ENCODE measurements around the gene BOC. TPM values are rescaled to one million over a fixed set of nuclear protein-coding genes. Genes with fewer than 3 reads are reported as not detected.

Gene BOC
- total and polyA plus RNA-seq, 2 experiments from 2014 or later: 18.4 to 21.6 TPM

DNA sequence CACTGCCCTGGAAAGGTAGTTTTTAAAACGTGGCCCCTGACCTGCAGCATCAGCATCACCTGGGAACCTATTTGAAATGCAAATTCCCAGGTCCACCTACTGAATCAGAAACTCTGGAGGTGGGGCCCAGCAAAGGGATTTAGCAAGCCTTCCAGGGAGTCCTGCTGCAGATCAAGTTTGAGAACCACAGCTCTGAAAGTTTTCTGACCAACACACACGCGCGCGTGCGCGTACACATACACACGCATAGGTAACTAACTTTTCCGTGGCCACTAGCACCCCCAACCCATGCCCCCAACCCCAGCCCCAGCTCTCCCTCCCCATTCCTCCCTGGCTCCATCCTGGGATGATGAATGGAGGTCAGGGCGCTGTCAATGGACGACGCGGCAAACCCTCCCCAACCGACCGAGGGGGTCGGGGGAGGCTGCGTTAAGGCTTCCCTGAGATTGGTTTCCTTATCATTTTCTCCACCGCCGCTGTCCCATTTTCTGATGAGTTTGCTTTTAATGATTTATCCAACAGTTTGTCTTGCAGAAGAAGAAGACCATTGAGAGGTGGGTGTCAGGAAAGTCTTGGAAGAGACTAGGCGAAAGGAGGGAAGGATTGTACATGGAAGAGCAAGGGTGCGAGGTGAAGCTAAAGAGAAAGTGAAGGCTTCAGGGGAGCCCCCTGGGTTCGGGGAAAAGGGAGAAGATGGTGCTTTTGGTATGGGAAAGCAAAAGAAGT lies 590 bp upstream of the BOC start:
- TF ChIP-seq EZH2phosphoT487 (IDR thresholded peaks at IDR 0.05; ENCODE audit: insufficient read depth, low read depth) (no peak), EZH2 (IDR thresholded peaks at IDR 0.05; ENCODE audit: insufficient read depth, poor library complexity, severe bottlenecking) (no peak)
- Histone ChIP-seq H3K79me2 (ENCODE audit: insufficient read depth) (peaks cover 23% of the 10 kb centered on the region), H3K4me1 (ENCODE audit: insufficient read depth) (peaks cover 35% of the 10 kb centered on the region), H3K36me3 (ENCODE audit: low read depth) (no peaks in the 10 kb centered on the region), H3F3A (ENCODE audit: insufficient read depth) (peaks cover 24% of the 10 kb centered on the region), H3K27ac (peak overlapping the region; percentile 81), H3K4me2 (ENCODE audit: unreplicated experiment) (peak overlapping the region; percentile 98), H3K9me3 (ENCODE audit: low read depth) (no peaks in the 10 kb centered on the region), H3K9me2 (ENCODE audit: insufficient read depth) (no peaks in the 10 kb centered on the region), H3K9ac (peak overlapping the region; percentile 89), H3K4me3 (peak overlapping the region; percentile 94), H2AFZ (peak overlapping the region; percentile 95), H3K27me3 (replicated peaks; ENCODE audit: insufficient read depth) (no peaks in the 10 kb centered on the region), H4K20me1 (ENCODE audit: insufficient read depth) (no peaks in the 10 kb centered on the region)
- WGBS, 2 experiments (ENCODE audit: low coverage in 1 of 2, low lambda C conversion rate in 2 of 2, missing lambda C conversion rate in 2 of 2): 4% methylated on average over 22 of the region's 22 CpGs
- in situ Hi-C loops (cut with MboI): no loop called here
- DNase-seq: peak; percentile 58

- Histone ChIP-seq H3K27ac (peak overlapping the region; percentile 81), H3F3A (ENCODE audit: insufficient read depth) (peaks cover 30% of the 10 kb centered on the region), H3K36me3 (ENCODE audit: low read depth) (peaks cover 6% of the 10 kb centered on the region; the same call in 1 of the 2 replicates), H3K9me2 (ENCODE audit: insufficient read depth) (no peaks in the 10 kb centered on the region), H4K20me1 (ENCODE audit: insufficient read depth) (no peaks in the 10 kb centered on the region), H3K9ac (peak overlapping the region; percentile 89), H2AFZ (peak overlapping the region; percentile 76), H3K79me2 (ENCODE audit: insufficient read depth) (peaks cover 35% of the 10 kb centered on the region), H3K9me3 (ENCODE audit: low read depth) (no peaks in the 10 kb centered on the region), H3K4me1 (ENCODE audit: insufficient read depth) (peaks cover 38% of the 10 kb centered on the region), H3K27me3 (replicated peaks; ENCODE audit: insufficient read depth) (no peaks in the 10 kb centered on the region), H3K4me3 (peak overlapping the region; percentile 94), H3K4me2 (ENCODE audit: unreplicated experiment) (peak overlapping the region; percentile 98)
- peak; percentile 69 for DNase-seq
- WGBS, 2 experiments (ENCODE audit: low coverage in 1 of 2, low lambda C conversion rate in 2 of 2, missing lambda C conversion rate in 2 of 2): 1% methylated on average over 35 to 59 of the region's 62 CpGs
- in situ Hi-C loops (cut with MboI): no loop called here
- no peak for TF ChIP-seq EZH2phosphoT487 (IDR thresholded peaks at IDR 0.05; ENCODE audit: insufficient read depth, low read depth)
- no peak for TF ChIP-seq EZH2 (IDR thresholded peaks at IDR 0.05; ENCODE audit: insufficient read depth, poor library complexity, severe bottlenecking)
Measured at GRCh38 chr3:113212150-113212843, 940 bp downstream of the BOC start.

GRCh38 chr3:113212844-113213375 lies 1.6 kb downstream of the BOC start:
- Histone ChIP-seq H3K36me3 (ENCODE audit: low read depth) (peaks cover 6% of the 10 kb centered on the region; the same call in 1 of the 2 replicates), H3K4me3 (peak overlapping the region; percentile 94), H3K4me1 (ENCODE audit: insufficient read depth) (peaks cover 38% of the 10 kb centered on the region), H3K9ac (peak overlapping the region; percentile 89), H3F3A (ENCODE audit: insufficient read depth) (peaks cover 30% of the 10 kb centered on the region), H3K27me3 (replicated peaks; ENCODE audit: insufficient read depth) (no peaks in the 10 kb centered on the region), H4K20me1 (ENCODE audit: insufficient read depth) (no peaks in the 10 kb centered on the region), H3K79me2 (ENCODE audit: insufficient read depth) (peaks cover 41% of the 10 kb centered on the region), H3K27ac (peak overlapping the region; percentile 81), H2AFZ (peak overlapping the region; percentile 76), H3K9me3 (ENCODE audit: low read depth) (no peaks in the 10 kb centered on the region), H3K9me2 (ENCODE audit: insufficient read depth) (no peaks in the 10 kb centered on the region), H3K4me2 (ENCODE audit: unreplicated experiment) (peak overlapping the region; percentile 98)
- DNase-seq: peak; percentile 43
- no peak for TF ChIP-seq EZH2 (IDR thresholded peaks at IDR 0.05; ENCODE audit: insufficient read depth, poor library complexity, severe bottlenecking)
- TF ChIP-seq EZH2phosphoT487 (IDR thresholded peaks at IDR 0.05; ENCODE audit: insufficient read depth, low read depth): no peak
- WGBS, 2 experiments (ENCODE audit: low coverage in 1 of 2, low lambda C conversion rate in 2 of 2, missing lambda C conversion rate in 2 of 2): 3 to 8% methylated on average over 5 of the region's 5 CpGs
- in situ Hi-C loops (cut with MboI): no loop called here

- DNase-seq: peak; percentile 38
- WGBS, 2 experiments (ENCODE audit: low coverage in 1 of 2, low lambda C conversion rate in 2 of 2, missing lambda C conversion rate in 2 of 2): 7 to 14% methylated on average over 7 of the region's 7 CpGs
Measured at GRCh38 chr3:113213896-113214587, 2.7 kb downstream of the BOC start.

More at GRCh38 chr3:113213896-113214587, 2.7 kb downstream of the BOC start:
- peaks cover 6% of the 10 kb centered on the region; the same call in 1 of the 2 replicates for H3K36me3 ChIP-seq (ENCODE audit: low read depth)
- peak overlapping the region; percentile 89 for H3K9ac ChIP-seq
- no peaks in the 10 kb centered on the region for H4K20me1 ChIP-seq (ENCODE audit: insufficient read depth)
- H3K4me3 ChIP-seq: peak overlapping the region; percentile 94
- H2AFZ ChIP-seq: peak overlapping the region; percentile 76
- H3K4me1 ChIP-seq (ENCODE audit: insufficient read depth): peaks cover 38% of the 10 kb centered on the region
- peaks cover 30% of the 10 kb centered on the region for H3F3A ChIP-seq (ENCODE audit: insufficient read depth)
- no peaks in the 10 kb centered on the region for H3K9me3 ChIP-seq (ENCODE audit: low read depth)
- H3K27ac ChIP-seq: peak overlapping the region; percentile 81
- peaks cover 43% of the 10 kb centered on the region for H3K79me2 ChIP-seq (ENCODE audit: insufficient read depth)
- in situ Hi-C loops (cut with MboI): no loop called here
- H3K9me2 ChIP-seq (ENCODE audit: insufficient read depth): no peaks in the 10 kb centered on the region
- H3K4me2 ChIP-seq (ENCODE audit: unreplicated experiment): peak overlapping the region; percentile 98
- H3K27me3 ChIP-seq (replicated peaks; ENCODE audit: insufficient read depth): no peaks in the 10 kb centered on the region
- TF ChIP-seq EZH2 (IDR thresholded peaks at IDR 0.05; ENCODE audit: insufficient read depth, poor library complexity, severe bottlenecking): no peak
- TF ChIP-seq EZH2phosphoT487 (IDR thresholded peaks at IDR 0.05; ENCODE audit: insufficient read depth, low read depth): no peak
